Forelimb muscle (tissue), 1 donor: ENCODE measurements around the gene AKAP10. TPM values are rescaled to one million over a fixed set of nuclear protein-coding genes. Genes with fewer than 3 reads are reported as not detected.
"Not testable (repeated sequence)": the region's sequence is repeated elsewhere in the genome, so short reads cannot be mapped to it uniquely, and the experiment has no call there.

Experiments
- DNase-seq: peaks from one replicate; pipeline ENCODE4 v3.0.0-alpha.2; 2013; ENCODE audit warnings: low read depth
- polyA plus RNA-seq: library from polyadenylated mRNA; unstranded; fragments of 120-200 nt; gene quantifications from one replicate; pipeline ENCODE4 v1.2.1, GENCODE V29; 2013; ENCODE audit not compliant: insufficient read length

Gene AKAP10
- polyA plus RNA-seq, 1 donor, result 16.8 TPM

GRCh38 chr17:19933628-19934027 lies 44.0 kb downstream of the AKAP10 start:
- DNase-seq, result no peak

- DNase-seq, result no peak
Observed at GRCh38 chr17:19933221-19933620, 44.4 kb downstream of the AKAP10 start.

- no peak for DNase-seq
Observed at GRCh38 chr17:19928299-19928698, 49.3 kb downstream of the AKAP10 start.

GRCh38 chr17:19915245-19915978 lies 62.2 kb downstream of the AKAP10 start:
- no peak for DNase-seq

- no peak for DNase-seq
Observed at GRCh38 chr17:19911033-19911432, 66.6 kb downstream of the AKAP10 start.

GRCh38 chr17:19909139-19909538 lies 68.5 kb downstream of the AKAP10 start:
- no peak for DNase-seq

GRCh38 chr17:19905502-19905901 lies 72.1 kb downstream of the AKAP10 start:
- no peak for DNase-seq

GRCh38 chr17:19904924-19905323 lies 72.7 kb downstream of the AKAP10 start:
- DNase-seq, result no peak

- DNase-seq, result no peak
Observed at GRCh38 chr17:19904412-19904811, 73.2 kb downstream of the AKAP10 start.

- DNase-seq, result no peak
Observed at GRCh38 chr17:19900809-19901208, 76.8 kb downstream of the AKAP10 start.

GRCh38 chr17:19897903-19898302 lies 79.7 kb downstream of the AKAP10 start:
- no peak for DNase-seq

GRCh38 chr17:19897090-19897837 lies 80.4 kb downstream of the AKAP10 start:
- DNase-seq, result no peak

GRCh38 chr17:19896679-19897078 lies 80.9 kb downstream of the AKAP10 start:
- no peak for DNase-seq

- not testable (repeated sequence) for DNase-seq
Observed at GRCh38 chr17:19890554-19890953, 87.1 kb downstream of the AKAP10 start.

GRCh38 chr17:19890001-19890400 lies 87.6 kb downstream of the AKAP10 start:
- not testable (repeated sequence) for DNase-seq

- DNase-seq, result no peak
Observed at GRCh38 chr17:19886116-19886515, 91.5 kb downstream of the AKAP10 start.

GRCh38 chr17:19883537-19884215 lies 94.0 kb downstream of the AKAP10 start:
- no peak for DNase-seq

- DNase-seq, result no peak
Observed at GRCh38 chr17:19880393-19880792, 97.2 kb downstream of the AKAP10 start.

GRCh38 chr17:19877364-19877945 lies 100.2 kb downstream of the AKAP10 start:
- no peak for DNase-seq

- DNase-seq, result no peak
Observed at GRCh38 chr17:19876529-19877161, 101.0 kb downstream of the AKAP10 start.

- no peak for DNase-seq
Observed at GRCh38 chr17:19874256-19874655, 103.4 kb downstream of the AKAP10 start.

GRCh38 chr17:19873346-19873745 lies 104.3 kb downstream of the AKAP10 start:
- DNase-seq, result no peak
